NB4 (cell line): ENCODE results near the gene CROCC2.

Experiments
- DNase-seq: peaks from one replicate; pipeline ENCODE4 v3.0.0; 2010; ENCODE audit warnings: low read depth
- H3K4me3 ChIP-seq: one replicate; pipeline ENCODE4 v1.5.1; 2011; ENCODE audit warnings: mild to moderate bottlenecking, low read depth, low read length, moderate library complexity
- MYC ChIP-seq: IDR thresholded peaks from 2 replicates; pipeline ENCODE4 v1.6.1; 2011; ENCODE audit warnings: low read depth, low read length
- POLR2A ChIP-seq: IDR thresholded peaks from 2 replicates; pipeline ENCODE4 v1.6.1; 2011; ENCODE audit warnings: mild to moderate bottlenecking; ENCODE audit not compliant: insufficient read length; ENCODE audit errors: extremely low read depth
- TF ChIP-seq, protein P1 (sequence below): IDR thresholded peaks from one replicate; pipeline ENCODE4 v1.5.1; 2012; ENCODE audit warnings: low read depth, low read length
- TF ChIP-seq, protein P2 (sequence below): IDR thresholded peaks from 2 replicates; pipeline ENCODE4 v1.6.1; 2011; ENCODE audit warnings: low read depth, low read length

The CROCC2 gene

DNA sequence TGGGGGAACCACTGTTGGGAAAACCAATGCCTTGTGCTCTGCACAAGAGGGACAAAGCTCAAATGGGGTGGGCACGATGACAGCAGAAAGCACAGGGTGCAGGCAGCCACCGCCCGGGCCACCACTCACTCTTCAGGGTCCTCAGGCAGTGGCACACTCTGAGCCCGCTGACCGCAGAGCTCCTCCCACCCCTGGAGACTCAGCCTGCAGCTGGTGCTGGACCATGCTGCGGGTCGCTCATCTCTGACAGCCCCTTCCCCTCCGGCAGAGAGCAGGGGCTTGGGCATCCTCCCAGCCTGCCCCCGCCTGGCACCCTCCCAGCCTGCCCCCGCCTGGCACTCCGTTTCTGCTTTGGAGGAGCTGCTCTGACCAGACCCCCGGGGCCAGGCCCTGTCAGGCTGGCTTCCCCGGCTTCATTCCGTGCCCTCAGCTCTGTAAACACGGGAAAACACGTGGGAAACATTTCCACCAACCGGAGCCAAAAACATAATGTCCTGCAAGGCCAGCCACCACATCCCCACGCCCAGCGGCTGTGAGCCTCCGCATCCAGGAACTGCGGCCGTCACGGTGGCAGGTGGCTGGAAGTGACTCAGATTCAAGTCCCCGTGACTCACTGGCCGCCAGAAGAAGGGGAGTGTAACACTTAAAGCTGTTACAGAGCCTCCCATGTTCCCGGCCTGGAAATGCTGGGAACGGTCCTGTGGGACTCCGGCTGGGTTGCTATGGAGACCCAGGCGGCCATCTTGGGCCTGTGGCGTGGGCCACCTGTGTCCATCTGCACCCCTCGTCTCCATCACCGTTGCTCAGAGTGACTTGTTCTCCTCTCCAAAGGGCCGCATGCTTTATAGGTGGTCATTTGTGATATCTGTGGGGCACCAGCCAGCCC, 85.5 kb downstream of the CROCC2 start:
- TF ChIP-seq POLR2A: no peak
- TF ChIP-seq, protein P1, sequence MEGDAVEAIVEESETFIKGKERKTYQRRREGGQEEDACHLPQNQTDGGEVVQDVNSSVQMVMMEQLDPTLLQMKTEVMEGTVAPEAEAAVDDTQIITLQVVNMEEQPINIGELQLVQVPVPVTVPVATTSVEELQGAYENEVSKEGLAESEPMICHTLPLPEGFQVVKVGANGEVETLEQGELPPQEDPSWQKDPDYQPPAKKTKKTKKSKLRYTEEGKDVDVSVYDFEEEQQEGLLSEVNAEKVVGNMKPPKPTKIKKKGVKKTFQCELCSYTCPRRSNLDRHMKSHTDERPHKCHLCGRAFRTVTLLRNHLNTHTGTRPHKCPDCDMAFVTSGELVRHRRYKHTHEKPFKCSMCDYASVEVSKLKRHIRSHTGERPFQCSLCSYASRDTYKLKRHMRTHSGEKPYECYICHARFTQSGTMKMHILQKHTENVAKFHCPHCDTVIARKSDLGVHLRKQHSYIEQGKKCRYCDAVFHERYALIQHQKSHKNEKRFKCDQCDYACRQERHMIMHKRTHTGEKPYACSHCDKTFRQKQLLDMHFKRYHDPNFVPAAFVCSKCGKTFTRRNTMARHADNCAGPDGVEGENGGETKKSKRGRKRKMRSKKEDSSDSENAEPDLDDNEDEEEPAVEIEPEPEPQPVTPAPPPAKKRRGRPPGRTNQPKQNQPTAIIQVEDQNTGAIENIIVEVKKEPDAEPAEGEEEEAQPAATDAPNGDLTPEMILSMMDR: no peak
- peak; percentile 43; the same call in 1 of the 2 replicates for TF ChIP-seq MYC
- TF ChIP-seq, protein P2, sequence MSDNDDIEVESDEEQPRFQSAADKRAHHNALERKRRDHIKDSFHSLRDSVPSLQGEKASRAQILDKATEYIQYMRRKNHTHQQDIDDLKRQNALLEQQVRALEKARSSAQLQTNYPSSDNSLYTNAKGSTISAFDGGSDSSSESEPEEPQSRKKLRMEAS: peak; percentile 74

DNA sequence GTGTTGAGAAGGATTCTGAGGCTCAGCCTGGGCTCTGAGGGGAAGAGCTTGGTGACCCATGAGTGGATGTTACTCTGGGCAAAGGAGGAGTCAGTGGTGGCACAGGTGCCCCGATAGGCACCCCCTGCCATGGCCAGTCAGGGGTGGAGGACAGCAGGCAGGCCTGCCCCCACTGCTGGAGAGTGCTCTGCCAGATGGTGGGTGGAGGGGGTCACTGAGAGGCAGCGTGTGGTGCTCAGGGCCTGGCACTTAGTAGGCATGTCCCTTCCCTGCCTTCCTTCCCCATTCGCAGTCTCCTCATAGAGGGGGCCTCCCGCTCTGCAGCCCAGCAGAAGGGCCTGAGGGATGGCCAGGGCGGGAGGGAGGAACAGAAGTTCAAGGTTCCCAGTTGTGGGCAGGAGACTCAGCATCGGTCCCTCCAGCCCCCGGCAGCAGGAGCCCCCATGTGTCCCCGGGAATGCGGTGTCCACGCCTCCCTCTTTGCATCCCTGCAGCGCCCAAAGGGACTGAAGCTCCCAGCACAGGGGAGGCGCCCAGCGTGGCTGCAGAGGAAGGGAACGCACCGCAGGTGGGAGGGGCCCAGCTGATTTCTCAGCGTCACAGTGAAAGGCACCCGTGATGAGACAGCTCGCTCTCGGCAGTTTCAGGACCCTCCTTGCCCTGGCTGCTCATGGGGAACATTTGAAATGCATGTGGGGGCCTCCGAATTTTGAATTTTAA, 86.6 kb downstream of the CROCC2 start:
- TF ChIP-seq MYC: no peak
- TF ChIP-seq, protein P2: peak; percentile 15; the same call in 1 of the 2 replicates
- peak; percentile 65 for DNase-seq
- no peak overlapping the region for H3K4me3 ChIP-seq

More for the DNA sequence above, 85.5 kb downstream of the CROCC2 start:
- peak; percentile 88 for DNase-seq
- H3K4me3 ChIP-seq: no peak overlapping the region

DNA sequence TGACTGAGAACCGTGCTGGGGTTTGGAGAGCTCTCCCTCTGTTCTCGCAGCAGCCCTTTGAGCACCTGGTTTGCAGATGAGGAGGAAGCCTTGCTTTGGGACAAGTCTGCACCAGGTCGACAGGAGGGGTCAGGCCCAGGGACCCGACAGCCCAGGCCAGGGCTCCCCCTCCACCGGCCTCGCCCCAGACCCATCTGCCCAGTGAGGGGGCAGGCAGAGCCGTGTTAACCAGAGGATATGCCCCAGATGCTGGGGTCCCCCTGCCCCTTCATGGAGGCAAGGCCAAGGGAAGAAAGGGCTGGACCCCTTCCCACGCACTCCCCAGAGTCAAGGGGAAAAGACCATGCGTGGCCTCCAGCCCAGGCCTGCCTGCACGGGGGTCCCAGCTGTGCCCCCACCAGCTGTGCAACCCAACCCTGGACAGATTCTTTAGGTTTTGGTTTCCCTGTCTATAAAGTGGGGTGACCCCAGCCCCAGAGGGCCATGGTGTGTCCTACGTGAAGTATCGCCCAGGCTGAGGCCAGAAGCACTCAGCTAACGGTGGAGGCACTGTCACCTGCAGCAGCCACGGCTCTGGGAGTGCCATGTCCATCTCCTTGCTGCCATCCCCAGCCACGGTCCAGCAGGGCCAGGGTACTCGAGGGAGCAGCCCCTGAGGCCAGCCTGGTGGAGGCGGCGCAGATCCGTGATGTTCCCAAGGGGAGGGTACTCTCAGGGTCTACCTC, 87.5 kb downstream of the CROCC2 start:
- H3K4me3 ChIP-seq: no peak overlapping the region
- TF ChIP-seq, protein P2: no peak
- TF ChIP-seq, protein P1: no peak
- TF ChIP-seq POLR2A (no peak), MYC (no peak)
- no peak for DNase-seq

DNA sequence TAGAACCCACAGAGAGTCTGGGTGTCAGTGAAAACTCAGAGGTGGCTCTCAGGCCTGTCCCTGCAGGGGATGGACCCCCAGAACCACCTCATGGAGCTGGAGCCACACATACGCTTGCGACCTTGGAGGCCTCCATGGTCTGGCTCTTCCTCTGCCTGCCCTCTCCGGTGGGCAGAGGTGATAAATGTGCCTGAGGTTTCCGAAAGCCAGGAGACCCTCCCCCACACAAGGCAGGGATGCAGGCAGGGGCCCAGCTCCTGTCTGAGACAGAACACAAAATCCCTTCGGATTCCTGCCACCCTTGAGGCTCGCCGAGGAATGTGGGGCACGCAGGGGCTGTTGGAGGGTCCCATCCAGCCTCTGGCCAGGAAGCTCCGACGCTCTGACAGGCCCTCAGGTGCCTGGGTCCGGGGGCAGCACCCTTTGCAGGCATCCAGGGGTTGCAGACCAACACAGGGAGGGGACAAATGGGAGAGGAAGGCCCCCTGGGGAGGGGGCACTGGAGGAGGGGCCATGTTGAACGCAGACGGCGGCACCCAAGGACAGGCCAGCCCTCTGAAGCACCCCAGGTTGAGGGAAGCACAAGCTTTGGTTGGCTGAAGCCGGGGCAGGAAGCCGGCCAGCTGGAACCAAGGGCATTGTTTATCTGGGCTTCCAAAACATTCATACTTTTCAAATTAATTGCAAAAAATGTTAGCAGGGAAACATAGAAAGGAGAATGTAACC, 88.2 kb downstream of the CROCC2 start:
- no peak for DNase-seq
- TF ChIP-seq MYC: no peak
- TF ChIP-seq, protein P1: no peak
- TF ChIP-seq POLR2A: no peak
- TF ChIP-seq, protein P2: no peak
- H3K4me3 ChIP-seq: no peak overlapping the region

DNA sequence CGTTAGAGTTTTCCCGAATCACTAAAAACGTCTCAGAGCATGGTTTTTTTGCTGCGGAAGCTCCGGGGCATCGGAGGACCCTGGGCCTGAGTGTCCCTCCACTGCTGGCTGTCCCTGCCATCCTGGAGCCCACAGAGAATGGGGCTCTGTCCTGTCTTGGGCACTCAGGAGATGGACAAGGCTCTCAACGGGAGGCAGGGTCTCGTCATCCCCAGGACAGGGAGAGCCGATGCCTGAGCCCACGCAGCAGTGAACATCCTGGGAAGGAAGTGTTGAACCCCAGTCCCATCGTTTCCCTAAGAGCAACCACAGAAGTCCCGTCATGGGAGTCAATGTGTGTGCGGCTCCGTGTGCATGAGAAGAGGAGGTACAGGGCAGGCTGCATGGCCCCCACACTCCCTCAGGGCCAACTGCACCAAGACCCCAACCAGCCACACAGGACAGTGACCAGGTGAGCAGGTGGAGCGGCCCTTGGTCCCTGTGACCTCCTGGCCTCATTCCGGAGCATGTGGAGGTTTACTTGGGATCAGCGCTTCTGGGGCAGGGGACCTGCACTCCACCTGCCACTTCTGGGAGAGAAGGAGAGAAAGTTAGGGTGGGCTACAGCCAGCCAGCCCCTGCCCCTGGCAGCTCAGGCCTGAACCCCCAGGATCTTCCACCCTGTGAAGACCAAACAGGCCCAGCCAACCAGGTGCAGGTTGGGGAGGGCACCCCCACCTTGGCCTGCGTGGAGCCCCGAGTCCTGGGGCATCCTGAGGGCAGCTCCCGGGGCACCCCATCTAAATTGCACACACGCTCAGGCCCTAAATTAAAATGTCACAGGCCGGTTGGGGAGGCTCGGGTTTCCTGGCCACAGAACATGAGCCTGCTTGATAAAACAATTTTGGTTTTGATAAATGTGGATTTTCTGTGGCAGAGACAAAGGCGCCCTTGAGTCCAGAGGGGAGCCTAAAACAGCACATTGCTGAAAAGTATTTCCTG, 89.2 kb downstream of the CROCC2 start:
- TF ChIP-seq, protein P2: no peak
- no peak for DNase-seq
- H3K4me3 ChIP-seq: no peak overlapping the region
